Embryonic facial prominence (tissue), 1 donor: ENCODE measurements around the gene ASPHD1.
A peak's percentile ranks its signal among the peaks of the same experiment; 100 is the strongest.
"Not testable (repeated sequence)": the region's sequence is repeated elsewhere in the genome, so short reads cannot be mapped to it uniquely, and the experiment has no call there.

Experiments
- DNase-seq: peaks from one replicate; pipeline ENCODE4 v3.0.0-alpha.2; 2016; ENCODE audit errors: extremely low spot score

Gene ASPHD1

GRCh38 chr16:29907973-29908372, 7.7 kb downstream of the ASPHD1 start:
- DNase-seq = no peak

DNA sequence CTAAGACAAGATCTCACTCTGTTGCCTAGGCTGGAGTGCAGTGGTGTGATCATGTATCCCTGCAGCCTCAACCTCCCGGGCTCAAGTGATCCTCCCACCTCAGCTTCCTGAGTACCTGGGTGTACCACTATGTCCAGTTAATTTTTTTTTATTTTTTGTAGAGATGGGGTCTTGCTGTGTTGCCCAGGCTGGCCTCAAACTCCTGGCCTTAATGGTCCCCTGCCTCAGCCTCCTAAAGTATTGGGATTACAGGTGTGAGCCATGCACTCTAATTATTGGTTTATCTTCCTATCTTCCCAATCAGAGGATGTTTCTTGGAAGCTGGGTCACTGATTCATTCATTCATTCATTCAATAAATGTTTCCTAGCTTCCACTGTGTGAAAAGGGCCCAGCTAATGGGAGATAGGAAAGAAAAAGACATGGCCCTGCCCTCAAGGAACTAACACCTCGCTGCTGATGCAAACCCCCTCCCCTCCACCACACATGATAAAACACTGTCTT, 8.5 kb downstream of the ASPHD1 start:
- no peak for DNase-seq

DNA sequence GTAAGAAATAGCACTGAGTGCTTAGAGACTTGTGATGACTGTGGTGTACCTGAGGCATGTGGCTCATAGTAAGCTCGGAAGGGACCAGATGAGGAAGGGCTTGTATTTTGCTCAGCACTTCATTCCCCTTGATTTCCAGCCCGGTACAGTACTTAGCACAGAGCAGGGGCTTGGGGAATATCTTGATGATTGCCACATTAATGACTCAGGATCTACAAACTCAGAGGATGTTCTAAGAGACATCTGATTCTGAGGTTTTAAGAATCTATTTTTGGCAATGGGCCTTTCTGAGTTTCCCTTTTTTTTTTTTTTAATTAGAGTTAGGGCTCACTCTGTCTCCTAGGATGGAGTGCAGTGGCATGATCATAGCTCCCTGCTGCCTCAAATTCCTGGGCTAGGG, 9.1 kb downstream of the ASPHD1 start:
- no peak for DNase-seq

DNA sequence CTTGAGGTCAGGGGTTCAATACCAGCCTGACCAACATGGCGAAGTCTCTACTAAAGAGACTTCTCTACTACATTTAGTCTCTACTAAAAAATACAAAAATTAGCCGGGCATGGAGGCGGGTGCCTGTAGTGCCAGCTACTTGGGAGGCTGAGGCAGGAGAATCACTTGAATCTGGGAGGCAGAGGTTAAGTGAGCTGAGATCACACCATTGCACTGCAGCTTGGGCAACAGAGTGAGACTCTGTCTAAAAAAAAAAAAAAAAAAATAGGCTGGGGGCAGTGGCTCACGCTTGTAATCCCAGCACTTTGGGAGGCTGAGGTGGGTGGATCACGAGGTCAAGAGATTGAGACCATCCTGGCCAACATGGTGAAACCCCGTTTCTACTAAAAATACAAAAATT, 9.6 kb downstream of the ASPHD1 start:
- not testable (repeated sequence) for DNase-seq

GRCh38 chr16:29910819-29911675, 10.8 kb downstream of the ASPHD1 start:
- no peak for DNase-seq

- DNase-seq = no peak
Observed at GRCh38 chr16:29911676-29912010, 11.4 kb downstream of the ASPHD1 start.

- no peak for DNase-seq
Observed at GRCh38 chr16:29912087-29912486, 11.8 kb downstream of the ASPHD1 start.

DNA sequence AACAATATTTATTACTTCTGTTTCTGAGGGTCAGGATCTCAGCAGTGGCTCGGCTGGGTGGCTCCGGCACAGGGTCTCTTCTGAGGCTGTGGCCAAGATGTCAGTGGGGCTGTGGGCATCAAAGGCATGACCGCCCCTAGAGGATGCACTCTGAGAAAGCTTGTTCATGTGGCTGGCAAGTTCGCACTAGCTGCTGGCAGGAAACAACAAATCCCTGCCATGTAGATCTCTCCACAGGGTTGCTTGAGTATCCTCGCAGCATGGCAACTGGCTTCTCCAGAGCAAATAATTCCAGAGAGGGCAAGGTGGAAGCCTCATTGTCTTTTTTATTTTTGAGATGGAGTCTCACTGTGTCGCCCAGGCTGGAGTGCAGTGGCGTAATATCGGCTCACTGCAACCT, 13.2 kb downstream of the ASPHD1 start:
- DNase-seq = no peak

DNA sequence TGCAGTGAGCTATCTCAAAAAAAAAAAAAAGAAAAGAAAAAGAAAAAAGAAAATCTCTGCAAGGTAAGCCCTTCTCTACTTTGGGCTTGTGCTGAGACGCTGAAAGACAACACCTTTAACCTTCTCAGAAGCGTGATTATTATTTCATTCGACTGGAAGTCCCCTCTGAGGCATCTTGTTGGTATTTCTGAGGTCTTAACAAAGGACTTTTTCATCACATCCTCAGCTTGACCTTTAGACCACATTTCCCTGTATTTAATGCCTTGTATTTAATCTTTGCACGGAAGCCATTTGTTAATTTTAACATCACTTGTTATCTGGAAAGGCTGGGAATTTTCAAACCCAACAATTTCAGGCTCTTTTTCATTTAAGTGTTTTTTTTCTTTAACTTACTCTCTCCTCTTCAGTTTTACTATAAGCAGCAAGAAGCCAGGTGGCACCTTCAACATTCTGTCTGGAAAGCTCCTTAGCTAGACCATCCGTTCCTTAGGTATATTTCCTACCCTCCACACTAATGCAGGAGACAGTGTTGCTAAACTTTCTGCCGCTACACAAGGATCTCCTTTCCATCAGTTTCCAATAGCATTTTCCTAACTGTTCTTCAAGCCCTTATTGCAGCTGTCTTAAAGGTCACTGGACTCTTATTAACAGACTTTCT, 15.4 kb downstream of the ASPHD1 start:
- DNase-seq = no peak

GRCh38 chr16:29916979-29917378, 16.7 kb downstream of the ASPHD1 start:
- no peak for DNase-seq

GRCh38 chr16:29920288-29921033, 20.2 kb downstream of the ASPHD1 start:
- DNase-seq = no peak

DNA sequence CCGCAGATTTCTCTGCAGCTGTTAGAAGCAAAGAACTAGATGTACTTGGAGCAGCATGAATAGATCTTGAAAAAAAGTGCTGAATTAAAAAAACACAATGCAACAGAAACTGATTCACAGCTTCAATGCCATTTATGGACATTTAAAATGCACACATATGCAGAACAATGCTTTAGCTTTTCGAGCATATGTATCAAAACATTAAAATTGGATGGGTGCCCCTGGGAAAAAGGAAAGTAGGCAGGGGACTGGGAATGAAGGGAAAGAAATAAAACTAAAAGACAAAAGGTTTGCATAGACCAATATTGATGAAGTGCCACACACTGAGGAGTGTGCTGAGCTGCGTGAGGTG, 20.7 kb downstream of the ASPHD1 start:
- DNase-seq = no peak

- no peak for DNase-seq
Observed at GRCh38 chr16:29922326-29922725, 22.0 kb downstream of the ASPHD1 start.

DNA sequence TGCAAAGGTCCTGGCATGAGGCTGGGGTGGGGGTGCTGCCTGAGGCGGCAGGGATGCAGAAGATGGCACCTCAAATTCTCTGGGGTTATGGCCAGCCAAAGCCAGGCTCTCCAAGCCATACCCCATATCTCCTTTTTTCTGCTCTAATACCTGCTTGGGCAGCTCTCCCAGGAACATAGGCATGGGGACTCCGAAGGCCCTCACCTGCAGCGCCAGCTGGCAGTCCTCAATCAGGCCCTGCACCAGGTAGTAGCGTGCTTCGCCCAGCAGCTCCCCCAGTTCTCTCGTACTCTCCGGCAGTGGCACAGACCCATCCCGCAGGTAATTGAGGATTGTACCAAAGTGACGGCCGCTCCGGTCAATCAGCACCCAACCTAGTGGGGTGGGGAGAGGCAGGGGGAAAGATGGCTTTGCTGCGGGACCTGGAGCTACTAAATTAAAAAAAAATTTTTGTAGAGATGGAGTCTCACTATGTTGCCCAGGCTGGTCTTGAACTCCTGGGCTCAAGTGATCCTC, 22.8 kb downstream of the ASPHD1 start:
- no peak for DNase-seq

DNA sequence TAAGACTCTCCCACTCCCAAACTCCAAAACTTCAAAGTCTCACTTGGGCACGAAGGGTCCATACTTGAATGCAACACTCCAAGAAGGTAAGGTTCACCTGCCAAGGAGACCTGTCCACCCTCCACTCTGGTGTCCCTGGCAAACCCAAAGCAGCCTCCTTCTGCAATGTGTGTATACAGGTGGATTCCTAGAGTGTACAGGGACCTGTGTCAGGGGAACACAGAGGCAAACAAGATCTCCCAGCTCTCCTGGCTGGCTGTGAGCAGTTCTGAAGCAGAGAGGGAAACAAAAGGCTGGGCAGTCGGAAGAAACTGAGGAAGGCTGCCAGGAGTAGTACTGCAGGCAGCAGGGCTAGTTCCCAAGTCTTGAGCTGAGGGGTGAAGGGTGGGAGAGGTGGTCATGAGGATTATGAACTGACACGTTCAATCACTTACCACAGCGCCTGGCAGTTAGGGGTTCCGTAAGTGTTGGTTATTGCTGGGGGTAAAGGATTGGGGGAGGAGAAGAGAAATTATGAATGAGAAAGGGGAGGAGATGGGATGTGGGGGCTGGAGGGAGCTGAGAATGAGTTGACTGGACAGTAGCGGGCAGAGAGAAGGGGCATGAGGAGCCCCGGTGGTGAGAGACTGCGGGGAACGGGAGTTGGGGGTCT, 24.9 kb downstream of the ASPHD1 start:
- DNase-seq = no peak

- peak; percentile 76 for DNase-seq
Observed at GRCh38 chr16:29925781-29926710, 25.8 kb downstream of the ASPHD1 start, which contains the start of gene KCTD13. KCTD13 (minus strand) TSS chr16:29926226; CDS start chr16:29926033, 193 bp downstream.

- DNase-seq = no peak
Observed at GRCh38 chr16:29926711-29927052, 26.4 kb downstream of the ASPHD1 start.

GRCh38 chr16:29927070-29927905, 27.0 kb downstream of the ASPHD1 start:
- no peak for DNase-seq

- DNase-seq = not testable (repeated sequence)
Observed at GRCh38 chr16:29931750-29932149, 31.5 kb downstream of the ASPHD1 start.

DNA sequence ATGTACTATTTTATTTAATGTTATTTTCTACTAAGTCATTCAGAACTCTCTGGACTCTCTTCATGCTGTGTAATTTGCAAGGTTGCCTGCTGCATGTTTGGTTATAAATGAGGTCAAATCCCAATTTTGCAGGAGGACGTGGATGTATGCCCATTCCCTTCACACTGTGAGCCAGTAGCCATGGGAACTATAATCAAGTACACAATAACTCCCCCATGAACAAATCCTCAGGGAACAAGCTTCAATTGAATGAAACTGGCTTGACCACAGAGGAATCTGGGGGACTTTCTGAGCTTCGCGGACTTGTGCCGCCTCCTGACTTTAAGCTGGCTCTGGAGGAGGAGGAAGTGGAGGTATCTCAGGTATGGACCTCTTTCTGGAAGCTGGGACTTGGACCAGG, 40.4 kb downstream of the ASPHD1 start:
- no peak for DNase-seq
